DMS114 treated with DMSO at 0.1 percent for 48 hours (cell line): ENCODE results near the gene PRSS22.

Experiments used
- DNase-seq: peaks from one replicate; lab custom pipeline; 2025; ENCODE audit not compliant: unreplicated experiment; lab: John Stamatoyannopoulos, UW

PRSS22 gene

DNA sequence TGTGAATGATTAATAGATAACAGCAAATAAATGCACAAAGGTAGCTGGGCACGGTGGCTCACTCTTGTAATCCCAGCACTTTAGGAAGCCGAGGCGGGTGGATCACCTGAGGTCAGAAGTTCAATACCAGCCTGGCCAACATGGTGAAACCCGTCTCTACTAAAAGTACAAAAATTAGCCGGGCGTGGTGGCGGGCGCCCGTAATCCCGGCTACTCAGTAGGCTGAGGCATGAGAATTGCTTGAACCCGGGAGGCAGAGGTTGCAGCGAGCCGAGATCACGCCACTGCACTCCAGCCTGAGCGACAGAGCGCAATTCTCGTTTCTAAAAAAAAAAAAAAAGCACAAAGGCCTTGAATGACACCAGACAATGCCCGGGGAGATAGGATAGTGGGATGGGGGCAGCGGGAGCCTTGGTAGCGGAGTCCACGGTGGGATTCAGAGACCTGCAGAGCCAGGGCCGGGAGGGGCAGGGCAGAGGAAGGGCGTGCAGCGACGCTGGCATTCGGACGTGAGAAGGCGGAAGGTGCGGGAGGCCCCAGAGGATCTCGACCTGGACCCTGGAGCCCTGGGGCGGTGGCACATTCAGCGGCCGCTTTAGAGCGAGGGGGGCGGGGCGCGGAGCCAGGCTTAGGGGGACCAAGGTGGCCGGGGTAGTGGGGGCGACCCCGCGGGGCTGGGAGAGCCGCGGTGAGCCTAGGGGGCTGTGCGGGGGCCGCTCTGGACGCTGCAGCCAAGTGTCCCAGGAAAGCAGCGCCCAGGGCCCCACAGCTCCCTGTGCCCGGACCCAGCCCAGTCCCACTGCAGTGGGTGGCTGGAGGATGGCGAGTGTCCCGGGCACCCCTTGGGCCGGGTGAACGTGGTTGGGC, 24.0 kb upstream of the PRSS22 start:
- no peak for DNase-seq

DNA sequence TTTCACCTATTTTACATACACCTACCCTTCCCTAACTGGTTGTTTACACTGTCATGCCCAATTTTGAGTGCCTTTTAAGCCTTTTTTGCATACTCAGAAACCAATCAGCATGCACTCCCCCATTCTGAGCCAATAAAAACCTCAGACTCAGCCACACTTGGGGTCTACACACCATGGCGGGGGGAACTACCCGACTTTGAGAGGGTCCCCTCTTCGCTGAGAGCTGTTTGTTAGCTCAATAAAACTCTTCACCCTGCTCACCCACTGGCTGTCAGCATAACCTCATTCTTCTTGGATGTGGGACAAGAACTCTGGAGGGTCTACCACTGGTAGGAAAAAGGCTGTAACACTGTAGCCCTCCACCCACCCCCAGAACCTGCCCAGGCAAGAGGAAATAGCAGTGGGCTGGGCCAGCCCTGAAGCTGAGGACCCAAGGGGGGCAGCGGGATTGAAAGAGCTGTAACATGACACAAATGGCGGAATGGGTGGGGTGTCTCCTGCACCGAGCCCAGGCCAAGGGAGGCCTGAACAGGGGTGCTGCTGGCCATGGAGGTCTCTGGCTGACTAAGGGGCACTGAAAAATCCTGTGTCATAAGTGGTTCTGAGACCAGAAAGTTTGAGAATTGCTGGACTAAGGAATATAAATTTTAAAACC, 22.0 kb upstream of the PRSS22 start:
- no peak for DNase-seq

DNA sequence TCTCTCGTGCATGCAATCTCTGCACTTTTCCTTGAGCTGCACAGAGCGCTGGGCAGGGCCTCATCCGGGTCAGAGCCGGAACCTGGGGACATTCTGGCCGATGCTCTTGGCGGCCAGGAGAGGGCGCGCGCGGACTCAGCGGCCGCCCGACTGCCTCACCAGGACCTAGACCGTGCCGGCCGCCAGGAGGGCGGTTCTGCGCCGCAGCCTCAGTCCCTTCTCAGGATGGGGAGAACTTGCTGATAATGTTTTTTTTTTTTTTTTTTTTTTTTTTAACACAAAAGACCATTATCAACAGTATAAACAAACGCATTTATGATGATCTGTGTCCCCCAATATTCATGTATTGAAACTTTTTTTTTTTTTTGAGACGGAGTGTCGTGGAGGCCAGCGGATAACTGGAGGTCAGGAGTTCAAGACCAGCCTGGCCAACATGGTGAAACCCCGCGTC, 17.0 kb upstream of the PRSS22 start:
- peak; percentile 63 for DNase-seq

DNA sequence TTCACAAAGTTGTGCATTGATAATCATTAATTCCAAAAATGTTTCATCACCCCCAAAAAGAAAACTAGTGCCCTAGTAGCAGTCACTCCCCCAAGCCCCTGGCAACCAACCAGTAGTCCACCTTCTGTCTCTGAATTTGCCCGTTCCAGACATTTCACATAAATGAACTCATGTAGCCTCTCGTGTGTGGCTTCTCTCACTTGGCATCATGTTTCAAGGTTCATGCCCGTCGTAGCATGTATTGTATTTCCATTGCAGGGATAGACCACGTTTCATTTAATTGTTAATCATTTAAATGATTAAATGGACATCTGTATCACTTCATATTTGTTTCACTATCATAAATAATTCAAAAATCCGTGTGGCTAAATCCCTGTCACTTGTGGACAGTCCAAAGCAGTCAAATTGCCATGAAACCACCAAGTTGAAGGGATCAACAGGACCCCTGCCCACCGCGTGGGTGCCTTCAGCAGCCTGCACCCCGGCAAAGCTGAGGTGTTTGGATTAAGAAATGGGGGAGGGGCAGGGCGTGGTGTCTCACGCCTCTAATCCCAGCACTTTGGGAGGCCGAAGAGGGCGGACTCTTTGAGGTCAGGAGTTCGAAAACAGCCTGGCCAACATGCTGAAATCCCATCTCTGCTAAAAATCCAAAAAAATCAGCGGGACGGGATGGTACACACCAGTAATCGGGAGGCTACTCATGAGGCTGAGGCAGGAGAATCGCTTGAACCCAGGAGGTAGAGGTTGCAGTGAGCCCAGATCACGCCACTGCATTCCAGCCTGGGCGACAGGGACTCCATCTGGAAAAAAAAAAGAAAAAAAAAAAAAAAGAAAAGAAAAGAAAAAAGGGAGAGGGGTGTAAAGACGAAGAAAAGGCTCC, 16.3 kb upstream of the PRSS22 start:
- no peak for DNase-seq

DNA sequence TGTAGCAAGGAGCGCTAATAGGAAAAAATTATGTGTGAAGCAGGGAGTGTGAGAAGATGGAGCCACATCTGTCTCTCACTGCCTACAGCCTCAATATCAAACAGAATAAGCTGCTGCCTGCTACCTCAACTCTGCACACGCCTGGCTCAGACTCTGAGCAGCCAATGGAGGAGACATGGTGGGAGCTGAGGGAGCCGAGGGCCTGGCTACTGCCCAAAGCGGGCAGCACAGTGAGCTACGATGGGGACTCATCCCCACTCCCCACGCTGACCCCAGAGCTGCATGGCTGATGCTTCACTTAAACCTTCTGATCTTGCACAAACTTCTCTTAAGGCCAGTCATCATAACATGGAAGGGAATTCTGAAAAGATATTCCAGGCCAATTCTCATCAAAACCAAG, 14.0 kb upstream of the PRSS22 start:
- no peak for DNase-seq

DNA sequence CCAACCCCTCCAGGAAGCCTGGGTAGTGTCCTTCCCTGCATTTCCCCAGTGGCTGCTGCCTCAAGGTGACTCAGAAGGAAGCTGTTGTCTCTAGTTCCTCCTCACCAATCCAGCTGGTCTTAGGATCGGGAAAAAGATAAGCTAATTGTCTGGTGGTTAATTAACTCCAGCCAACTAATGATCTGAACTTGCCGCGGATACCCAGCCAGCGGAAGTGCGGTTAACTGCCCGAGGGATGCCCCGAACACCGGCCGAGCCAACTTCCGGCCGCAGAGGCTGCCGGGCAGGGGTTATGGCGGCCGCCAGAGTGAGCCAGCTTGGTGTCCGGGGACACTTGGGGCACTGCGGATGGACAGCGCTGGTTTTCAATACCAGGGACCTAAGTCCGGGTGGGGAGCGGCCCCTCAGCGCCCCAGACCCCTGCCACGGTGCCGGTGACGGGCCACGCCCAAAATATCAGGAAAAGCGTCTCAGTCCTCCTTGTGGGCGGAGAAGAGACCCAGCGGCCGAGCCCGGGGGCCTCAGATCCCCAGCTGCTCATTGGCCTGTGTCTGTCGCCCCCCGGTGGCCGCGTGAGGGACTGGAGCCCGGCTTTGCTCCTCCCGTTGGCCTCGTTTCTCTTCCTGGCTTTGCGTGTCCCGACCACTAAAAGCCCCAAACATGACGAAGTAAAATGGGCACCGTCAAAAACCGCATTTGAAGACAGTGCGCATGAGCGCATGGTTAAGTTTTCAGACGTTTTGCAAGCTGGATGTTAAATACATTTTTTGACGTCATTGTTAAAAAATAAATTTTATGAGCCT, 10.2 kb upstream of the PRSS22 start:
- DNase-seq, result peak; percentile 86

DNA sequence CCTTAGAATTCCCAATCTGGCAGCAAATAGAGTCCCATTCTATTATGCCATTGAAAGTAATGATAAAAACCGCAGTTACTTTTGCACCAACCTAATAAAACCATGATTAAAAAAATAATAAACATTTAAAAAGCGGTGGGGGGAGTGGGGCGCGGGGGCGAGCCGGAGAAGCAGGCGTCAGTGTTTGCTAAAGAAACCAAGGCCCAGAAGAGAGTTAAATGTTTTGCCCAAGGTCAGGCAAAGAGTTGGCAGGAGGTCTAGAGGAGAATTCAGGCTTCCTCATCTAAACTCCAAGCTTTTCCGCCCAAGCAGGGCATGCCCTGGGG, 9.7 kb upstream of the PRSS22 start:
- no peak for DNase-seq

DNA sequence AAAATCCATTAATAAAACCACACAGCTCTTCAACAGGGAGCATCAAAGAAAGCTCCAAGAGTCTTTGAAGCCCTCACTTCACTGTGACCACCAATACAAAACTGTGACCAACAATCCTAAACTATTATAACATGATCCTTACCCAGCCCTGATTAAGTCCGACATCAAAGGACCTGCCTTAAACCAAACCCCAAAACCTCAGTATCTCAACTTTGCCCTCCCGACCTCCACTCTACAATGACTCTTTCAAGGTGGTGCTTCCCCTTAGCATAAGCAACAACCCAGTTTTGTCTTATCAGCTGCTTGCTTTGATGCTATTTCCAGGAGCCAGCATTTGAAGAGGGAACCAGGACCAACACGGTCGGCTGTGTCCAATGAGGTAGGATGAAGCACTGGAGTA, 8.5 kb upstream of the PRSS22 start:
- DNase-seq, result no peak

DNA sequence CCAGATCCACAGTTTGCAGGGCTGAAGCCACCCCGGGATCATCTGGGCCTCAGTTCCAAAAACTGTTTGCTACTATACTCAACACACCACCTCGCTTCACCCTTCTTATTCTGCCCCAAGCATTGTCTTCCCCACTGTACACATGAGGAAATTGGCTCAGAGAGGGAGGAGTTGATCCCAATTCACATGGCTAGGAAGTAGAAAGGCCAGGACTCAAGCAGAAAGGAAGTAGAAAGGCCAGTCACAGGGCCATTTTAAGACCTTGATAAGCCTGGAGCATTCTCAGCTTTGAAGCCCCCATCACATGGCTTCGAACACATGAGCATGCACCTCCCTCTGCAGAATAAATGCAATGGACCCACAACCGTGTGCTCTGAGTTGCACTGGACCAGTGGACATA, 7.7 kb upstream of the PRSS22 start:
- no peak for DNase-seq

DNA sequence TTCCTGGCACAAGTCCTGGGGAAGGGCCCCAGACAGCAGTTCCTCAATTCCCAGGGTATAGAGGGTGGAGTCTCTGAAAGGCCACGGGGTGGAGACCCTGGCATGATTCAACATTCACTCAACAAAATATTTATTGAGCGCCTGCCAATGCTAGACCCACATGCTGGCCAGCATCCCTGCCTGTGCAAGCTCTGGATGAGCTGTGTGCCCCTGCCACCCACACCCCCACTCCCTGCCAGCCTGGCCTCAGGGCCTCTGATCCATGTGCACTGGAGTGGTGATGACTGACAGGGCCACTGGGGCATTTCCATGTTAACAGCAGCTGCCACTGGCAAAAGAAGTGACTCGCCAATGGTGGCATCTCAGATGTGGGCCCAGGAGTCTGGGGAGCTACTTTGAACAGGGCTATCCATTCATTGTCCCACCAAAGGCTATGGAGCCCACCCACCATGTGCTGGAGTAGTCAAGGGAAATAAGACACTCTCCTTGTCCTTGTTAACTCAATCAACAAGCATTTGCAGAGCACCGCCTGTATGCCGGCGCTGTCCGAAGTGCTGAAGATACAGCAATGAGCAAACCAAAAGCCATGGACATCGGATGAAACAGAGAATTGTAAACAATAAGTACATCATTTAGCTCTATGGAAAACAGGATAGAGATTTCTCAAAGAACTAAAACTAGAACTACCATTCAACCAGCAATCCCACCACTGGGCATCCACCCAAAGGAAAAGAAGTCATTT, 3.0 kb upstream of the PRSS22 start:
- no peak for DNase-seq

DNA sequence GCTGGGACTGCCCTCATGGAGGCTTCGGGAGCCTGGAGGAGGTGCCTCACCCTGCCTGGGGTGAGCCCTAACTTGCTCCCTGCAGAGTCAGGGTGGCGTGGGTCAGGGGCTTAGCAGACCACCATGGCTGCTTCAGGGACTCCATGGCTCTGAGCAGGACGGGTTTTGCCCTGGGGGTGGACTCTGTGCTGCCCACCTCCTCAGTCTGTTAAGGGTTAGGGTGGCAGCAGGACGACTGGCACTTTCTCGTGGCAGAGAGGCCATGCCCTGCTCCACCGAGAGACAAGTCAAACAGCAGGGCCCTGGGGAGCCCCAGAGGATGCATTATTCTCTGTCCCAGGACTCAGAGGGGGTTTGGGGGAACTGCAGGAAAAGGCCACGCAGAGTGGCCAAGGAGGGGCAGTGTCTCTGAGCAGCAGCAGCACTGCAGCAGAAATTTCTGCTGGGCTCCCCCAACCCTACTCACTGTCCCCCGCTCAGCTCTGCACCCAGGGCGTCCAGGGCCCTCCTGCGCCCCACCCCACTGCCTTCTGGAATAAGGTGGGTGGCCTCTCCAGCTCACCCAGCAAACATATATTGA, 1.8 kb upstream of the PRSS22 start:
- DNase-seq, result no peak

DNA sequence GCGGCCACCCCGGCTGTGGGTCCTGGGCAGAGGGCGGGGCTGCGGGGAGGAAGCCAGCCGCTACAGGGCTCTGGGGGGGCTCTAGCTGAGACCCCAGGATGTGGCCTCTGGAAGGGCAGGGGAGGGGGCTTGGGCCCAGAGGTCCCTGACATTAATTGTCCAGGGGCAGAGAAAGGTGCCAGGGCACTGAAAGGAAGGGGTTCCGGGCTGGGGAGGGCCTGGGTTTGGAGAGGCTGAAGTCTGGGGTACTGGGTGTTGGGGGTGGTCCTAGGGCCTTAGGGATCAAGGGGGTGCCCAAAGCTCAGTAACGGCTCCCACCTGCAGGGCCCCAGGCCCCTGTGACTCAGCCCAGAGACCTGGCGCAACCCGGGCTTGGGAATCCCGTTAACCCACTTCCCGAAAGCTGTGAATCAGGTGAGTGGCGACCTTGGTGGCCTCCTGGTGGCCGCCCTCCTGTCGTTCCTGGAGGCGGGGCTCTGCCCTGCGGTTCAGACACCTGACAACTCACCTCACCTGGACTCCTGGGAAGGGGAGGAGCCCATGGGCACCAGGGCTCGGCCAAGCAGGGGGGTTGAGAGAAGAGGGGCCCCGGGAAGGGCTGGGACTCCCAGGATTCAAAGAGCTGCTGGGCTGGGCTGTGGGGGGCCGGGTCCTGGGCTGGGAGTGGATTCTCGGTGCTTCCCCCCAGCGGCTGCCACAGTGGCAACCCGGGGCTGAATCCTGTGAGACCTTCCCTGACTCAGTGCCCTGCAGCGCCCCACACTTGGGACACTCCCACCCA, 465 bp upstream of the PRSS22 start:
- DNase-seq, result no peak

DNA sequence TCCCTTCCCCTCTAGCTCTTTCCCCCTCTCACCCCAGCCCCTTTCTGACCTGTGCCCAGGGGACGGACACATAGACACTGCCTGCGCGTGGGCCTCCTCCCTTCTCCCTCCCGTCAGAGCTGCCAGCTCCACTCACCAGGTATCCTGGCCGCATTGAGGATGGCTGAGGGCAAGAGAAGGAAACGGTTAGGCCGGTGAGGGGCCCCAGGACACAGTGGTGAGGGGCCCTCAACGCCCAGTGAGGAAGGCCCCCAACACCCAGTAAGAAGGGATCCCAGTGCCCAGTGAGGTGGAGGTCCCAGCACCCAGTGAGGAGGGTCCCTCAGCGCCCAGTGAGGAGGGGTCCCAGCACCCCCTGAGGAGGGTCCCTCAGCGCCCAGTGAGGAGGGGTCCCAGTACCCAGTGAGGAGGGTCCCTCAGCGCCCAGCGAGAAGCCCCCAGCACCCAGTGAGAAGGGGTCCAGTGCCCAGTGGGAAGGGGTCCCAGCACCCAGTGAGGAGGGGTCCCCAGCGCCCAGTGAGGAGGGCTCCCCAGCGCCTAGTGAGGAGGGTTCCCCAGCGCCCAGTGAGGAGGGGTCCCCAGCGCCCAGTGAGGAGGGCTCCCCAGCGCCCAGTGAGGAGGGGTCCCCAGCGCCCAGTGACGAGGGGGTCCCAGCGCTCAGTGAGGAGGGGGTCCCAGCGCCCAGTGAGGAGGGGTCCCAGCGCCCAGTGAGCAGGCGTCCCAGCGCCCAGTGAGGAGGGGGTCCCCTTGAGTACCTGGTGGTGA, 1.1 kb downstream of the PRSS22 start:
- no peak for DNase-seq

DNA sequence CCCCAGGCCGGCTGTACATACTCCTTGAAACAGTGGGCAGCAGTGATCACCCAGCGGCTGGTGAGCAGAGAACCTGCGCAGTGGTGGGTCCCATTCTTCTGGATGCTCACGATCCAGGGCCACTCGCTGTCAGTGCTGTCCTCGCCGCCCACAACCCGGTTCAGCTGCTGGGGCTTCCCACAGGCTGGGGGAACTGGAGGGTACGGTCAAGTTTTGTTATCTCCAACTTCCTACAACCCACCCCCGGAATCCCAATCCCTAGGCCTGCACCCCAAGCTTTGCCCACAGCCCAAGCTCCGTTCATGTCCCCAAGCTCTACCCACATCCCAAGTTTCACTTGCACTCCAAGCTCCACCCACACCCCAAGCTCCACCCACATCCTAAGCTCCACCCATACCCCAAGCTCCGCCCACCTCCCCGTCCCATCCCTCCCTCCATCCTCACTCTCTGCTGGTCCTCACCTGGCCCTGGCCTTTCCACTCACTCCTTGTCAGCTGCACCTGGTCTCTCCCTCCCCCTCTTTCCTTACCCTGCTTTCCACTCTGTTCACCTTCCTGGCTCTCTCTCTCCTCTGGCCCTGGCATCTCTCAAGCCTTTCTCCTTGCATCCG, 1.8 kb downstream of the PRSS22 start:
- DNase-seq, result no peak

DNA sequence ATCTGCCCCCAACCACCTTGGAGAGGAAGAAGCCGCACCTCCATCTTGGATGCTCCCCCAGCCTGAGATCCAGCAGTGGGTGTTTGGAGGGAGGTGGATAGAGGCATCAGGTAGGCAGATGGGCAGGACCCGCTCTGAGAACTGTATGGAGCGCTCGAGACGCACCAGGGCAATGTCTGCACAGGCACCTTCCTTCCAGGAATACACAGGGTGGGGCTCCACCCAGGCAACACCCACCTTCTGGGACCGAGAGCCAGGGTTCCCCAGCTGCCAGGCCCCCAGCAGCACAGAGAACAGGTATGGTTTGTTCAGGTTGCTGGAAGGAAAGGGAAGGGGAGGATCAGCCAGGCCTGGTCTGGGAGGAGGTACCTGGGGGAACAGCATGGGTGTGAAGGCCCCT, 2.4 kb downstream of the PRSS22 start:
- no peak for DNase-seq

DNA sequence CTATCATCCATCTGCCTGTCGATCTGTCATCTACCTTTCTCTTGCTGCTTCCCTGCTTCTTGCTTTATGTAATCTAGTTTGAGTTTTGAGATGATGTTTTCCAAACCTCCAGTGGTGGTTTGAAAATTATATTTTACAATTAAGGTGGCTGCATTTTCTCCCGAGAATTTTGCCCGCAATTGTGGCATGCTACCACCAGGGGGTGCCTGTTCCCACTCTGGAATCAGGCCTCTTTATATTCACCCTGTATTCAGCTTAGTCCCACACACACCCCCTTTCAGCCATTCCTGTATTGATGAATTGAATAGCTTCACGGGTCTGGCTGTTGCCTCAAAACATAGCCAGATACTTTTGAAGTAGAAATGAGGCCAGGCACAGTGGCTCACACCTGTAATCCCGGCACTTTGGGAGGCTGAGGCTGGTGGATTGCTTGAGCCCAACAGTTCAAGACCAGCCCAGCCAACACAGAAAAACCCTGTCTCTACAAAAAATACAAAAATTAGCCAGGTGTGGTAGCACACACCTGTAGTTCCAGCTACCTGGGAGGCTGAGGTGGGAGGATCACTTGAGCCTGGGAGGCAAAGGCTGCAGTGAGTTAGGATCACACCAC, 3.2 kb downstream of the PRSS22 start:
- DNase-seq, result no peak

DNA sequence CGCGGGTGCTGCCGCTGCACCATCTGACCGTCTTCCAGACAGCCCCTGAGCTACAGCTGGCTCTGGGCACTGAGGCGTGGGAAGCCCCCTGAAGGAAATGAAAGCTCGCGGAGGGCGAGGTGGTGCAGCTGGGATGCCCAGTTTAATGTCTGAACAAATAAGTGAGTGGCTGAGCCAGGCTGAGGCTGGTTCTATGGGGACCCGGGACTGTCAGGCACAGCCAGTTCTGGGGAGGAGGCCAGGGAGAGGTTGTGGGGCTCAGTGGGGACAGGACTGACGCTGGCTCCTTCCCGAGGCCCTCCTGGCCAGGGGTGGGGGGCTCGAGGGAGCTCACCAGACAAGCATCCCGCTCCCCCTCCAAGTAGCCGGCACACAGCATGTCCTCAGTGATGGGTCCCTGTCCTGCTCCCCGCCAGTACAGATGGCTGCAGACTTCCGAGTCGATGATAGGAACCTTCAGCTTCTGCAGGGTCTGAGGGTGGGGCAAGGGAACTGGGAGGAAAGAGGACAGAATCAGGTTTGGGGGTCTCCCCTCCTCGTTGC, 4.4 kb downstream of the PRSS22 start:
- DNase-seq, result no peak
